Cardiac muscle cell (in vitro differentiated cells and primary cell): Measurements from ENCODE around the gene COQ9. TPM values are rescaled to one million over a fixed set of nuclear protein-coding genes. Genes with fewer than 3 reads are reported as not detected.

Experiments used
- DNase-seq, 2 donors: peaks; one replicate each; pipeline versions ENCODE4 v3.0.0 to v3.0.0-alpha.2; 2010 to 2017; ENCODE audit warnings: low read depth in 1 of 2, low spot score in 1 of 2
- H3K27ac ChIP-seq: fragments of 200-600 bp; sonication (generic); 2 replicates; pipeline ENCODE4 v1.5.1; 2016
- H3K27me3 ChIP-seq: fragments of 200-600 bp; sonication (generic); 2 replicates; pipeline ENCODE4 v1.6.0; 2016; ENCODE audit warnings: control low read depth
- H3K36me3 ChIP-seq: fragments of 200-600 bp; sonication (generic); 2 replicates; pipeline ENCODE4 v1.5.1; 2016; ENCODE audit warnings: control low read depth
- H3K4me1 ChIP-seq: fragments of 200-600 bp; sonication (generic); 2 replicates; pipeline ENCODE4 v1.8.1; 2017; ENCODE audit warnings: low read depth, mild to moderate bottlenecking, mixed run types
- H3K4me3 ChIP-seq: fragments of 200-600 bp; sonication (generic); 2 replicates; pipeline ENCODE4 v1.5.1; 2016; ENCODE audit warnings: mild to moderate bottlenecking
- H3K9me3 ChIP-seq: fragments of 200-600 bp; sonication (generic); 2 replicates; pipeline ENCODE4 v1.5.1; 2017; ENCODE audit warnings: low read depth, mild to moderate bottlenecking, control low read depth
- CTCF ChIP-seq: IDR thresholded peaks from 2 replicates; pipeline ENCODE4 v1.5.1; 2012; ENCODE audit warnings: low read depth, mild to moderate bottlenecking, low read length
- polyA plus RNA-seq: library from polyadenylated mRNA; unstranded; fragments of >200 nt; fragmentation: Nextera tagmentation; extraction: Ambion mirVana; gene quantifications from 2 replicates; pipeline ENCODE4 v1.2.1, GENCODE V29; 2016
- total RNA-seq: library from RNA; depleted of rRNA; stranded (reverse); fragments of >200 nt; gene quantifications from 2 replicates; pipeline ENCODE4 v1.2.3, GENCODE V29; 2016

The COQ9 gene
- total and polyA plus RNA-seq, 2 experiments from 2014 or later = 111 to 152 TPM

- Histone ChIP-seq H3K36me3 (peaks cover 43% of the 10 kb centered on the region), H3K27ac (peak overlapping the region; percentile 95), H3K4me1 (peaks cover 72% of the 10 kb centered on the region), H3K4me3 (peak overlapping the region; percentile 100), H3K27me3 (no peaks in the 10 kb centered on the region), H3K9me3 (no peaks in the 10 kb centered on the region)
- no peak for DNase-seq
- TF ChIP-seq CTCF = no peak
These were observed 33.5 kb downstream of the COQ9 start for GRCh38 chr16:57480754-57481230.

GRCh38 chr16:57481421-57481820 lies 34.1 kb downstream of the COQ9 start:
- H3K9me3 ChIP-seq = no peaks in the 10 kb centered on the region
- no peak for TF ChIP-seq CTCF
- H3K27me3 ChIP-seq = no peaks in the 10 kb centered on the region
- H3K36me3 ChIP-seq = peaks cover 37% of the 10 kb centered on the region
- peak overlapping the region; percentile 100 for H3K4me3 ChIP-seq
- peaks cover 67% of the 10 kb centered on the region for H3K4me1 ChIP-seq
- H3K27ac ChIP-seq = peak overlapping the region; percentile 95
- no peak for DNase-seq

- H3K4me1 ChIP-seq = peaks cover 63% of the 10 kb centered on the region
- no peak for DNase-seq
- no peak for TF ChIP-seq CTCF
These were observed 35.7 kb downstream of the COQ9 start for GRCh38 chr16:57482845-57483545.

GRCh38 chr16:57483725-57484514 lies 36.6 kb downstream of the COQ9 start:
- Histone ChIP-seq H3K4me1 (peaks cover 54% of the 10 kb centered on the region), H3K27ac (peak overlapping the region; percentile 95), H3K9me3 (no peaks in the 10 kb centered on the region), H3K36me3 (peaks cover 23% of the 10 kb centered on the region), H3K4me3 (peak overlapping the region; percentile 100), H3K27me3 (no peaks in the 10 kb centered on the region)
- no peak for TF ChIP-seq CTCF
- no peak for DNase-seq

More at GRCh38 chr16:57482845-57483545, 35.7 kb downstream of the COQ9 start:
- Histone ChIP-seq H3K9me3 (no peaks in the 10 kb centered on the region), H3K36me3 (peaks cover 33% of the 10 kb centered on the region), H3K4me3 (peak overlapping the region; percentile 100), H3K27me3 (no peaks in the 10 kb centered on the region), H3K27ac (peak overlapping the region; percentile 95)

GRCh38 chr16:57484515-57485005 lies 37.3 kb downstream of the COQ9 start:
- H3K27me3 ChIP-seq = no peaks in the 10 kb centered on the region
- peak overlapping the region; percentile 95 for H3K27ac ChIP-seq
- no peaks in the 10 kb centered on the region for H3K9me3 ChIP-seq
- DNase-seq = no peak
- peaks cover 17% of the 10 kb centered on the region for H3K36me3 ChIP-seq
- H3K4me3 ChIP-seq = peak overlapping the region; percentile 100
- peaks cover 48% of the 10 kb centered on the region for H3K4me1 ChIP-seq
- TF ChIP-seq CTCF = no peak
